Neuron (in vitro differentiated cells): ENCODE results near the gene CCDC92B.

ENCODE experiments used
- H2AFZ ChIP-seq: one replicate; pipeline ENCODE4 v1.6.1; 2013; ENCODE audit warnings: low read depth, mild to moderate bottlenecking, inconsistent platforms, low read length, moderate library complexity
- H3K27me3 ChIP-seq: one replicate; pipeline ENCODE4 v1.6.1; 2013; ENCODE audit warnings: low read length; ENCODE audit not compliant: insufficient read depth
- H3K36me3 ChIP-seq: one replicate; pipeline ENCODE4 v1.6.1; 2013; ENCODE audit warnings: low read length; ENCODE audit not compliant: insufficient read depth
- H3K4me1 ChIP-seq: one replicate; pipeline ENCODE4 v1.6.1; 2013; ENCODE audit warnings: low read length; ENCODE audit not compliant: insufficient read depth
- H3K4me3 ChIP-seq: 2 replicates; pipeline ENCODE4 v1.5.1; 2013; ENCODE audit warnings: mild to moderate bottlenecking, low read length, moderate library complexity
- H3K9me3 ChIP-seq: one replicate; pipeline ENCODE4 v1.6.1; 2013; ENCODE audit warnings: low read length

Gene CCDC92B

GRCh38 chr17:2723997-2724783 is 25.3 kb downstream of the CCDC92B start:
- Histone ChIP-seq H3K4me1 (no peaks in the 10 kb centered on the region), H3K27me3 (peaks cover 37% of the 10 kb centered on the region), H3K9me3 (peaks cover 3% of the 10 kb centered on the region), H3K36me3 (no peaks in the 10 kb centered on the region), H2AFZ (no peak overlapping the region), H3K4me3 (no peak overlapping the region)

- peaks cover 3% of the 10 kb centered on the region for H3K9me3 ChIP-seq
- H3K4me1 ChIP-seq = no peaks in the 10 kb centered on the region
- no peaks in the 10 kb centered on the region for H3K36me3 ChIP-seq
- H3K4me3 ChIP-seq = no peak overlapping the region
- peaks cover 37% of the 10 kb centered on the region for H3K27me3 ChIP-seq
- H2AFZ ChIP-seq = no peak overlapping the region
These were observed 25.9 kb downstream of the CCDC92B start for GRCh38 chr17:2723505-2723996.

- H3K27me3 ChIP-seq = peaks cover 37% of the 10 kb centered on the region
- no peak overlapping the region for H2AFZ ChIP-seq
- no peak overlapping the region for H3K4me3 ChIP-seq
- H3K4me1 ChIP-seq = no peaks in the 10 kb centered on the region
- H3K36me3 ChIP-seq = no peaks in the 10 kb centered on the region
- peaks cover 3% of the 10 kb centered on the region for H3K9me3 ChIP-seq
These were observed 26.8 kb downstream of the CCDC92B start for GRCh38 chr17:2722611-2723010.

GRCh38 chr17:2721603-2722002 is 27.8 kb downstream of the CCDC92B start:
- H3K4me3 ChIP-seq = no peak overlapping the region
- no peaks in the 10 kb centered on the region for H3K36me3 ChIP-seq
- peaks cover 3% of the 10 kb centered on the region for H3K9me3 ChIP-seq
- no peaks in the 10 kb centered on the region for H3K4me1 ChIP-seq
- H2AFZ ChIP-seq = no peak overlapping the region
- H3K27me3 ChIP-seq = peaks cover 37% of the 10 kb centered on the region

GRCh38 chr17:2719861-2720260 is 29.6 kb downstream of the CCDC92B start:
- no peak overlapping the region for H2AFZ ChIP-seq
- H3K9me3 ChIP-seq = peaks cover 3% of the 10 kb centered on the region
- peaks cover 31% of the 10 kb centered on the region for H3K27me3 ChIP-seq
- no peak overlapping the region for H3K4me3 ChIP-seq
- no peaks in the 10 kb centered on the region for H3K4me1 ChIP-seq
- no peaks in the 10 kb centered on the region for H3K36me3 ChIP-seq

- no peak overlapping the region for H3K4me3 ChIP-seq
- H3K36me3 ChIP-seq = no peaks in the 10 kb centered on the region
- peaks cover 3% of the 10 kb centered on the region for H3K9me3 ChIP-seq
- H3K4me1 ChIP-seq = no peaks in the 10 kb centered on the region
- H2AFZ ChIP-seq = no peak overlapping the region
- peaks cover 22% of the 10 kb centered on the region for H3K27me3 ChIP-seq
These were observed 31.1 kb downstream of the CCDC92B start for GRCh38 chr17:2718150-2718938.

GRCh38 chr17:2716649-2717048 is 32.8 kb downstream of the CCDC92B start:
- peaks cover 3% of the 10 kb centered on the region for H3K4me1 ChIP-seq
- no peak overlapping the region for H2AFZ ChIP-seq
- H3K27me3 ChIP-seq = peaks cover 8% of the 10 kb centered on the region
- no peak overlapping the region for H3K4me3 ChIP-seq
- H3K36me3 ChIP-seq = no peaks in the 10 kb centered on the region
- peaks cover 3% of the 10 kb centered on the region for H3K9me3 ChIP-seq

- Histone ChIP-seq H3K4me3 (no peak overlapping the region), H3K36me3 (no peaks in the 10 kb centered on the region), H3K9me3 (no peaks in the 10 kb centered on the region), H2AFZ (no peak overlapping the region), H3K27me3 (no peaks in the 10 kb centered on the region), H3K4me1 (peaks cover 14% of the 10 kb centered on the region)
These were observed 35.6 kb downstream of the CCDC92B start for GRCh38 chr17:2713881-2714280.

- Histone ChIP-seq H3K4me3 (no peak overlapping the region), H3K4me1 (peaks cover 14% of the 10 kb centered on the region), H2AFZ (peak overlapping the region; percentile 57), H3K9me3 (no peaks in the 10 kb centered on the region), H3K36me3 (no peaks in the 10 kb centered on the region), H3K27me3 (no peaks in the 10 kb centered on the region)
These were observed 37.0 kb downstream of the CCDC92B start for GRCh38 chr17:2712300-2713043.

GRCh38 chr17:2711608-2712299 is 37.7 kb downstream of the CCDC92B start, which contains the start of gene CLUH:
TSS of gene CLUH (minus strand) at chr17:2711764. CDS start at chr17:2711661, 103 bp downstream.
- H2AFZ ChIP-seq = peak within 1 kb of the TSS; percentile 57
- no peaks in the 10 kb centered on the region for H3K27me3 ChIP-seq
- H3K36me3 ChIP-seq = no peaks in the 10 kb centered on the region
- peak within 1 kb of the TSS; percentile 58 for H3K4me3 ChIP-seq
- peaks cover 14% of the 10 kb centered on the region for H3K4me1 ChIP-seq
- H3K9me3 ChIP-seq = no peaks in the 10 kb centered on the region

GRCh38 chr17:2710803-2711607 is 38.4 kb downstream of the CCDC92B start:
- H3K36me3 ChIP-seq = no peaks in the 10 kb centered on the region
- H3K4me3 ChIP-seq = peak overlapping the region; percentile 58
- H2AFZ ChIP-seq = peak overlapping the region; percentile 32
- H3K9me3 ChIP-seq = no peaks in the 10 kb centered on the region
- H3K4me1 ChIP-seq = peaks cover 14% of the 10 kb centered on the region
- no peaks in the 10 kb centered on the region for H3K27me3 ChIP-seq
